Measurements from ENCODE around the gene LRRC18. TPM values are rescaled to one million over a fixed set of nuclear protein-coding genes. Genes with fewer than 3 reads are reported as not detected.

Gene LRRC18
- total and polyA plus RNA-seq, 7 experiments from 2014 or later, result not detected

DNA sequence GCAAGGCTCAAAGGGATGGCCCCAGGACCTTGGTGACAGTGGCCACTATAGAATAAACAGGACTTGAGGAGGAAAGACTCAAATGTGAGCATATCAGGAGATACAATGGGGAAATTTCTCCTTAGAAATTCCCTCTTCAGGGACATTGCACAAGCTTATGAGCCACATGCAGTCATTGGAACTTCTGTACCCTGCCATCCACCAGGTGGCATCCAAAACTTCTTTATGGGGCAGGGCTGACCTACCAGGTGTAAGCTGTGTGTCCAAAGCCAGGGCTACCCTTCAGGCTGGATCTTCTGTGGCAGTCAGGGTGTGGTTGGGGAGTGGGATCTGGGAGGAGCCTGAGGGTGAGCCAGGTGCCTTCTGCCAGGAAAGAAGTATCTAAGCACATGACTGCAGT is 36.6 kb upstream of the LRRC18 start:
- ChIA-PET CTCF (no interaction called here), POLR2A (no interaction called here)
- Histone ChIP-seq H3K36me3 (ENCODE audit: control insufficient read depth in 2 of 3, insufficient read depth in 3 of 3, low read length in 3 of 3) (no peaks in the 10 kb centered on the region), H3K4me3 (ENCODE audit: low read length) (no peak overlapping the region), H3K27ac (ENCODE audit: low read depth, low read length) (no peak overlapping the region), H3K9me3 (ENCODE audit: control insufficient read depth in 2 of 3, low read length in 3 of 3) (no peaks in the 10 kb centered on the region), H3K4me1 (ENCODE audit: control insufficient read depth in 2 of 2, insufficient read depth in 2 of 2, low read length in 2 of 2) (no peaks in the 10 kb centered on the region), H3K27me3 (ENCODE audit: control insufficient read depth in 2 of 2, insufficient read depth in 2 of 2, low read length in 2 of 2) (no peaks in the 10 kb centered on the region)
- ATAC-seq (no peak), DNase-seq (no peak)
- Mint-ChIP-seq H3K27me3 (peaks cover 0 to 4% (median 3%) of the 10 kb centered on the region in 5 donors), H3K9me3 (peaks cover 0 to 1% (median 0%) of the 10 kb centered on the region in 11 donors), H3K27ac (no peak overlapping the region), H3K4me1 (peaks cover 0 to 2% (median 0%) of the 10 kb centered on the region in 7 donors), H3K36me3 (no peaks in the 10 kb centered on the region), H3K4me3 (no peak overlapping the region)
- intact Hi-C loops (cut with micrococcal nuclease), result no loop called here

DNA sequence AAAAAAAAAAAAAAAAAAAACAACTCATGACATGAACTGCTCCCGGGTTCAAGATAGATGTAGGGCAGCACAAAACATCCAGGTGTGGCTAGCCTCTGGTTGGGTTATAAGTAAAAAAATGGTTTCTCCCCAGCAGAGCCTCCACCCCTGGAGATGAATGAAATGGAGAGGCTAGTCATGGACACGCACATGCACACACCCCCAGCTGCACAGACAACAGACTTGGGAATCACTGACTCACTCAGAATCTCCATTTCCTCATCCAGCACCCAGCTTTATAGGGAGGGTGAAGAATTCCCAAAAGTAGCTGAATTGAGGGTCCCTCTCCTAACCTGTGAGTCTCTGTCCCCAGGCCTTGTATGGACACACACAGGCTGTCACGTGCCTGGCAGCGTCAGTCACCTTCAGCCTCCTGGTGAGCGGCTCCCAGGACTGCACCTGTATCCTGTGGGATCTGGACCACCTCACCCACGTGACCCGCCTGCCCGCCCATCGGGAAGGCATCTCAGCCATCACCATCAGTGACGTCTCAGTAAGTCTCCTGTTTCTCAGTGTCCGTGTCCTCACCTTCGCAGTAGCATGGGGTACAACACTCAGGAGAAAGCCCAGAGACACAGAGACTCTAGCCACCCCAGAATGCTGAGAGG is 35.0 kb upstream of the LRRC18 start:
- POLR2A ChIA-PET, result no interaction called here
- Histone ChIP-seq H3K27ac (ENCODE audit: low read depth, low read length) (no peak overlapping the region), H3K9me3 (ENCODE audit: control insufficient read depth in 2 of 3, low read length in 3 of 3) (no peaks in the 10 kb centered on the region), H3K4me3 (ENCODE audit: low read length) (no peak overlapping the region), H3K4me1 (ENCODE audit: control insufficient read depth in 2 of 2, insufficient read depth in 2 of 2, low read length in 2 of 2) (no peaks in the 10 kb centered on the region), H3K36me3 (ENCODE audit: control insufficient read depth in 2 of 3, insufficient read depth in 3 of 3, low read length in 3 of 3) (no peaks in the 10 kb centered on the region), H3K27me3 (ENCODE audit: control insufficient read depth in 2 of 2, insufficient read depth in 2 of 2, low read length in 2 of 2) (no peaks in the 10 kb centered on the region)
- intact Hi-C loops (cut with micrococcal nuclease), result no loop called here
- DNase-seq (no peak), ATAC-seq (no peak)
- H3K4me3 Mint-ChIP-seq, result no peak overlapping the region
- H3K27ac Mint-ChIP-seq, result no peak overlapping the region
- CTCF ChIA-PET, result no interaction called here
- peaks cover 0 to 4% (median 3%) of the 10 kb centered on the region in 5 donors for H3K27me3 Mint-ChIP-seq
- H3K9me3 Mint-ChIP-seq, result peaks cover 0 to 1% (median 0%) of the 10 kb centered on the region in 11 donors
- H3K4me1 Mint-ChIP-seq, result peaks cover 0 to 3% (median 0%) of the 10 kb centered on the region in 7 donors
- no peaks in the 10 kb centered on the region for H3K36me3 Mint-ChIP-seq

DNA sequence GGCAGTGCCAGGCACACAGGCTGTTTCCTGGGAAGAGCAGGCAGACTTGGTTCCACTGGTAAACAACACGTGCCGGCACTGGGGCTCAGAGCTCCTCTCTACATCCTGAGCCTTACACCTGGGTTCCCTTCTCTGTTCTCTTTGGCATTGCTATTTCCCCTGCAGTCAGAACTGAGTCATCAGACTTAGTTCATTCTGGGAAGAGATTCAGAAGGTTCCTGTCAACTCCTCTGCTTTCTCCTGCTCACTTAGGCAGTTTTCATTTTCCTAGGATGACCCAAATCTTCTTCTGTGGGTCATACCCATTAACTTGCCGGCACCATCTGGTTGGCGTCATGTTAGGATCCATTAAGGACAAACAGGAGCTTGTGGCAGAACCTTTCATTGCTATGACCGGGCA is 33.4 kb upstream of the LRRC18 start:
- Histone ChIP-seq H3K4me3 (ENCODE audit: low read length) (no peak overlapping the region), H3K27ac (ENCODE audit: low read depth, low read length) (no peak overlapping the region), H3K27me3 (ENCODE audit: control insufficient read depth in 2 of 2, insufficient read depth in 2 of 2, low read length in 2 of 2) (no peaks in the 10 kb centered on the region), H3K36me3 (ENCODE audit: control insufficient read depth in 2 of 3, insufficient read depth in 3 of 3, low read length in 3 of 3) (no peaks in the 10 kb centered on the region), H3K4me1 (ENCODE audit: control insufficient read depth in 2 of 2, insufficient read depth in 2 of 2, low read length in 2 of 2) (no peaks in the 10 kb centered on the region), H3K9me3 (ENCODE audit: control insufficient read depth in 2 of 3, low read length in 3 of 3) (no peaks in the 10 kb centered on the region)
- no peaks in the 10 kb centered on the region for H3K9me3 Mint-ChIP-seq
- ChIA-PET POLR2A (no interaction called here), CTCF (no interaction called here)
- no peaks in the 10 kb centered on the region for H3K36me3 Mint-ChIP-seq
- ATAC-seq (no peak), DNase-seq (no peak)
- no peak overlapping the region for H3K4me3 Mint-ChIP-seq
- H3K27me3 Mint-ChIP-seq, result peaks cover 0 to 4% (median 3%) of the 10 kb centered on the region in 5 donors
- H3K27ac Mint-ChIP-seq, result no peak overlapping the region
- intact Hi-C loops (cut with micrococcal nuclease), result no loop called here
- peaks cover 0 to 3% (median 0%) of the 10 kb centered on the region in 7 donors for H3K4me1 Mint-ChIP-seq

DNA sequence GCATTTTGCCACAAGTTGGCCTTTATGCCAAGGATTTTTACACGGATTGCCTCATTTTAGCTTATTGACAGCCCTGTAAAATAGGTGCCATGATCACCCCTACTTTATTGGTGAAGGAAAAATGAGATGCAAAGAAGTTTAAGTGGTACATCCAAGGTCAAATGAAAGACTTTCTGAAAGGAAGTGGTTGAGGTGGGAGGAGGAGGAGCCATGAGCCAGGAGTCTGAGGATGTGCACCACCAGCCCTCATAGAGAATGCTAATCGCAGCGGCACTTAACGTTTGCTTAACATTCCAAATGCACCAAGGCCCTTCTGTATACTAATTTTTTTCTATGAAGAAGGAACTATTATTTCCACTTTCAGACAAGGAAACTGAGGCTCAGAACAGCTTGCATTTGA is 31.0 kb upstream of the LRRC18 start:
- intact Hi-C loops (cut with micrococcal nuclease), result no loop called here
- Histone ChIP-seq H3K27ac (ENCODE audit: low read depth, low read length) (no peak overlapping the region), H3K4me3 (ENCODE audit: low read length) (no peak overlapping the region), H3K9me3 (ENCODE audit: control insufficient read depth in 2 of 3, low read length in 3 of 3) (no peaks in the 10 kb centered on the region), H3K27me3 (ENCODE audit: control insufficient read depth in 2 of 2, insufficient read depth in 2 of 2, low read length in 2 of 2) (no peaks in the 10 kb centered on the region), H3K36me3 (ENCODE audit: control insufficient read depth in 2 of 3, insufficient read depth in 3 of 3, low read length in 3 of 3) (no peaks in the 10 kb centered on the region), H3K4me1 (ENCODE audit: control insufficient read depth in 2 of 2, insufficient read depth in 2 of 2, low read length in 2 of 2) (no peaks in the 10 kb centered on the region)
- Mint-ChIP-seq H3K4me3 (no peak overlapping the region), H3K36me3 (no peaks in the 10 kb centered on the region), H3K27me3 (peaks cover 0 to 8% (median 3%) of the 10 kb centered on the region in 5 donors), H3K27ac (no peak overlapping the region), H3K4me1 (peaks cover 0 to 3% (median 0%) of the 10 kb centered on the region in 7 donors), H3K9me3 (no peaks in the 10 kb centered on the region)
- CTCF ChIA-PET, result no interaction called here
- POLR2A ChIA-PET, result no interaction called here
- DNase-seq (no peak), ATAC-seq (no peak)

DNA sequence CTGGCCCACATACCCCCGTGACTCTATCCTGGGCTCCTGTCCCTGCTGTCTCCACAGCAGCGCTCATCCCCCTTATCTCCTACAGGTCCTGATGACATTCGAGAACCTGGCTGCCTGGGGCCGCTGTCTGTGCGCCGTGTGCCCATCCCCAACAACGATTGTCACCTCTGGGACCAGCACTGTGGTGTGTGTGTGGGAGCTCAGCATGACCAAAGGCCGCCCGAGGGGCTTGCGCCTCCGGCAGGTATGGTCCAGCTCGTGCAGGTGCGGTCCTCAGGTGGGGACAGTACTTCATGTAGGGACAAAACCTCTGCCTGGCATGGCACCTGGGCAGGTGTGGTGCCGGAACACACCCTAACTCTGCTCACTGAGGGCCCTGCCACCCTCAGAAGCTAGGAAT is 30.4 kb upstream of the LRRC18 start:
- no peak for DNase-seq

DNA sequence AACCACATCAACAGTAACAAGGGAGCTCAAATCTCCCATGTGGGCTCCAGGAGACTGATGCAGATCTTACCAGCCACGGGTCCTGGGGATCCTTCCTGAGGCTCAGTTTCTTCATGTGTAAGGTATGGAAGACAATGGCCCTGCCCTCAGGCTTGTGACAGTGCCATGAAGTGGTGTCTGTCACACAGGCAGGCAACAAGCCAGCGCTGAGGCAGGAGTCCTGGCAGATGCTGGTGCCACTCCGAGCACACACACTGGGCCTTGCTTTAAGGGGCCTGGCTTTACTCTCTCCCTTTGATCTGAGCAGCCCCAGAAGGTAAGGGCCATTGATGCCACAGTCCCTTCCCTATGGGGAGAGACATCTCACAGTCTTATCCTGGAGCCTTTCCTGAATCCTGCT is 28.4 kb upstream of the LRRC18 start:
- Histone ChIP-seq H3K9me3 (ENCODE audit: control insufficient read depth in 2 of 3, low read length in 3 of 3) (no peaks in the 10 kb centered on the region), H3K4me1 (ENCODE audit: control insufficient read depth in 2 of 2, insufficient read depth in 2 of 2, low read length in 2 of 2) (no peaks in the 10 kb centered on the region), H3K4me3 (ENCODE audit: low read length) (no peak overlapping the region), H3K27ac (ENCODE audit: low read depth, low read length) (no peak overlapping the region), H3K27me3 (ENCODE audit: control insufficient read depth in 2 of 2, insufficient read depth in 2 of 2, low read length in 2 of 2) (no peaks in the 10 kb centered on the region), H3K36me3 (ENCODE audit: control insufficient read depth in 2 of 3, insufficient read depth in 3 of 3, low read length in 3 of 3) (no peaks in the 10 kb centered on the region)
- H3K27me3 Mint-ChIP-seq, result peaks cover 0 to 8% (median 3%) of the 10 kb centered on the region in 5 donors
- CTCF ChIA-PET, result no interaction called here
- intact Hi-C loops (cut with micrococcal nuclease), result no loop called here
- no peaks in the 10 kb centered on the region for H3K9me3 Mint-ChIP-seq
- H3K4me3 Mint-ChIP-seq, result no peak overlapping the region
- H3K27ac Mint-ChIP-seq, result no peak overlapping the region
- peaks cover 0 to 3% (median 0%) of the 10 kb centered on the region in 7 donors for H3K4me1 Mint-ChIP-seq
- no peaks in the 10 kb centered on the region for H3K36me3 Mint-ChIP-seq
- ATAC-seq (no peak), DNase-seq (no peak)
- POLR2A ChIA-PET, result no interaction called here

More for the DNA sequence above, 30.4 kb upstream of the LRRC18 start:
- H3K27me3 Mint-ChIP-seq, result peaks cover 0 to 7% (median 3%) of the 10 kb centered on the region in 5 donors
- peaks cover 0 to 3% (median 0%) of the 10 kb centered on the region in 7 donors for H3K4me1 Mint-ChIP-seq
- no peak for ATAC-seq
- no peaks in the 10 kb centered on the region for H3K9me3 Mint-ChIP-seq
- ChIA-PET CTCF (no interaction called here), POLR2A (no interaction called here)
- H3K27ac Mint-ChIP-seq, result no peak overlapping the region
- H3K36me3 Mint-ChIP-seq, result no peaks in the 10 kb centered on the region
- intact Hi-C loops (cut with micrococcal nuclease), result no loop called here
- H3K4me3 Mint-ChIP-seq, result no peak overlapping the region
- Histone ChIP-seq H3K4me3 (ENCODE audit: low read length) (no peak overlapping the region), H3K9me3 (ENCODE audit: control insufficient read depth in 2 of 3, low read length in 3 of 3) (no peaks in the 10 kb centered on the region), H3K4me1 (ENCODE audit: control insufficient read depth in 2 of 2, insufficient read depth in 2 of 2, low read length in 2 of 2) (no peaks in the 10 kb centered on the region), H3K36me3 (ENCODE audit: control insufficient read depth in 2 of 3, insufficient read depth in 3 of 3, low read length in 3 of 3) (no peaks in the 10 kb centered on the region), H3K27ac (ENCODE audit: low read depth, low read length) (no peak overlapping the region), H3K27me3 (ENCODE audit: control insufficient read depth in 2 of 2, insufficient read depth in 2 of 2, low read length in 2 of 2) (no peaks in the 10 kb centered on the region)

DNA sequence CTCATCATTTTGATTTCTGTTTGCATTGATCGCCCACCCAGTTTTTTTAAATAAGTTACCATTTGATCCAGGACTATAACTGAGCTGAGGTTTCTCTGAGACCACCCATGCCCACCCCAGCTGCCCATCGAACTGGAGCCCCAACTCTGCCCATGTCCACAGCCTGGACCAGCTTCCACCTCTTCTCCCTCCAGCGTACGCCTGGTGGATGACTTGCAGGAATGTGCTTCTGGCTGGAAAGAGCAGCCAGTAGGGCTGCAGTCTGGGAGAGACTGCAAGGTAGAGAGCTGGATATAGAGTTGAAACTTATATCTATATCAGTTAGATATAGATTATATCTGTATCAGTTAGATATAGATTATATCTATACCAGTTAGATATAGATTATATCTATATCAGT is 25.8 kb upstream of the LRRC18 start:
- Mint-ChIP-seq H3K27me3 (peaks cover 0 to 13% (median 0%) of the 10 kb centered on the region in 5 donors), H3K9me3 (no peaks in the 10 kb centered on the region), H3K36me3 (no peaks in the 10 kb centered on the region), H3K27ac (no peak overlapping the region), H3K4me1 (peaks cover 0 to under 1% (median 0%) of the 10 kb centered on the region in 7 donors), H3K4me3 (no peak overlapping the region)
- Histone ChIP-seq H3K27me3 (ENCODE audit: control insufficient read depth in 2 of 2, insufficient read depth in 2 of 2, low read length in 2 of 2) (no peaks in the 10 kb centered on the region), H3K4me3 (ENCODE audit: low read length) (no peak overlapping the region), H3K27ac (ENCODE audit: low read depth, low read length) (no peak overlapping the region), H3K36me3 (ENCODE audit: control insufficient read depth in 2 of 3, insufficient read depth in 3 of 3, low read length in 3 of 3) (no peaks in the 10 kb centered on the region), H3K9me3 (ENCODE audit: control insufficient read depth in 2 of 3, low read length in 3 of 3) (no peaks in the 10 kb centered on the region), H3K4me1 (ENCODE audit: control insufficient read depth in 2 of 2, insufficient read depth in 2 of 2, low read length in 2 of 2) (no peaks in the 10 kb centered on the region)
- intact Hi-C loops (cut with micrococcal nuclease), result no loop called here
- ChIA-PET CTCF (no interaction called here), POLR2A (no interaction called here)
- DNase-seq, result no peak
- ATAC-seq, result no peak
